ENCODE measurements around the gene CALML3. TPM values are rescaled to one million over a fixed set of nuclear protein-coding genes. Genes with fewer than 3 reads are reported as not detected.

CALML3 gene
- total RNA-seq, 1 donor from 2014 or later: not detected

- DNase-seq (ENCODE audit: low read depth in 2 of 2): no peak
Observed at GRCh38 chr10:5538892-5539651, 14.3 kb downstream of the CALML3 start.

DNA sequence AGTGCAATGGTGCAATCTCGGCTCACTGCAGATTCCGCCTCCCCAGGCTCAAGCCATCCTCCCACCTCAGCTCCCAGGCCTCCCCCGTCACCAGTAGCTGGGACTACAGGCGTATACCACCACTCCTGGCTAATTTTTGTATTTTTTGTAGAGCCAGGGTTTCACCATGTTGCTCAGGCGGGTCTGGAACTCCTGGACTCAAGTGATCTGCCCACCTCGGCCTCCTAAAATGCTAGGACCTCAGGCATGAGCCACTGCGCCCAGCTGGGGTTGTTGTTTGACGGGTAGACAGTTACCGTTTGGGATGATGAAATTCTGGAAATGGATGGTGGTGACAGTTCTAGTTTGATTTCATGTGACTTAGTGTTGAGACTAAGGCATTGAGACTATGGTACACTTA, 15.3 kb downstream of the CALML3 start:
- no peak for DNase-seq (ENCODE audit: low read depth in 2 of 2)

- no peak for DNase-seq (ENCODE audit: low read depth in 2 of 2)
Observed at GRCh38 chr10:5540891-5541290, 16.1 kb downstream of the CALML3 start.

GRCh38 chr10:5542100-5542499, 17.3 kb downstream of the CALML3 start:
- DNase-seq (ENCODE audit: low read depth in 2 of 2): no peak

GRCh38 chr10:5543623-5544022, 18.9 kb downstream of the CALML3 start:
- DNase-seq (ENCODE audit: low read depth in 2 of 2): no peak

DNA sequence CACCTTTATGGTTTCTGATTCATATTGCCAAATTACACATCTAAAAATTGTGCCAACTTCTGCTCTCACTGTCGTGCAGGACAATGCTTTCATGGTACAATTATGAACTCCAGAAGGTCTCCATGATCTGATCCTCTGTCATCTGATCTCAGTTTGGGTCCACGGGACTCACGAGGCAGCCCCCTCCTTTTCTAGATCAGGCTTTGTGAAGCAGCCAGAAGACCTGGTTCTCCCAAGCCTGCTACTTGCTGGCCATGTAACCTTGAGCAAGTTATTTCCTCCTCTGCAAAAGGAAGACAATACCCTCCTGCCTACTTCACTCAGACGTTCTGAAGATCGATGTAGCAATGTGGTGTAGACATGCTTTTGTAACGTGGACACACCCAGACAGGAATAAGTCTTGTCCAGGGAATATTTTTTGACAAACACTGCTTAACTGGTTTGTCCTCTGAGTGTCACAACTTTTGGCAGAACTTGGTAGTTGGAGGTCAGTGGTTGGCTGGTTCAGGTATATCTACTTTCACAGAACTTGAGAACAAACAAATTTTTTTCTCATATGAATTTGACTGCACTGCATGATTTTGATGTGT, 19.6 kb downstream of the CALML3 start:
- DNase-seq (ENCODE audit: low read depth in 2 of 2): no peak

DNA sequence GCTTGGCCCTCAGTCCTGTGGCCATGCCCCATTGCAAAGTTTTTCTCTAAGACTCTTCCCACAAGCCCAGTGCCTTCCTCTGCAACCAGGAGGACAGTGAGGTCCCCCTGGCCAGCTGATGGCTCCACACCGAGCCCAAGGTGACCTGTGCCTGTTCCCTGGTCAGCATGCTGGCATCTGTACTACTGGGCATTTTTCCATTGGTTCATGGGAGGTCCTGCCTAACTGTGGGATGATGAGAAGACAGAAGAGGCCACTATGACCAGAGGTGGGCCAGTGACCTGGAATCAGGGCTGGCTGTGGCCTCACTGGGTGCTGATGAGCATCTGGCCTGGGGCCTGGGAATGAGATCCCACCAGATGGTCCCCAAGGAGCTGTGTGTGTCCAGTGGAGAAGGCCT, 20.2 kb downstream of the CALML3 start:
- DNase-seq (ENCODE audit: low read depth in 2 of 2): no peak

DNA sequence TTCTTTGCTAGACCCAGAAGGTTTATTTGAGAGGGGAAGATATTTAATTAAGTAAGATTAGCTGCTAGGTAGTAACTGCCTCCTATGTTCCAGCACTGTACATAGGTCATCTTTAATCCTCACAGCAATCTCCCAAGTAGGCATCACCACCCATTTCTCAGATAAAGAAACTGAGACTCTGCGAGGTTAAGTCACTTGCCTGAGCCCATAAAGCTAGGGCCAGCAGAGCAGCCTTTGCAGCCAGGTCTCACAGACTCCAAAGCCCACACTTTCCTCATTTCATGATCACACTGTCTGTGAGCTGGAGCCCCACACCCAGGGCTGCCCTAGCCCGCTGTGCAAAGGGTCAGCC, 20.6 kb downstream of the CALML3 start:
- DNase-seq (ENCODE audit: low read depth in 2 of 2): no peak

DNA sequence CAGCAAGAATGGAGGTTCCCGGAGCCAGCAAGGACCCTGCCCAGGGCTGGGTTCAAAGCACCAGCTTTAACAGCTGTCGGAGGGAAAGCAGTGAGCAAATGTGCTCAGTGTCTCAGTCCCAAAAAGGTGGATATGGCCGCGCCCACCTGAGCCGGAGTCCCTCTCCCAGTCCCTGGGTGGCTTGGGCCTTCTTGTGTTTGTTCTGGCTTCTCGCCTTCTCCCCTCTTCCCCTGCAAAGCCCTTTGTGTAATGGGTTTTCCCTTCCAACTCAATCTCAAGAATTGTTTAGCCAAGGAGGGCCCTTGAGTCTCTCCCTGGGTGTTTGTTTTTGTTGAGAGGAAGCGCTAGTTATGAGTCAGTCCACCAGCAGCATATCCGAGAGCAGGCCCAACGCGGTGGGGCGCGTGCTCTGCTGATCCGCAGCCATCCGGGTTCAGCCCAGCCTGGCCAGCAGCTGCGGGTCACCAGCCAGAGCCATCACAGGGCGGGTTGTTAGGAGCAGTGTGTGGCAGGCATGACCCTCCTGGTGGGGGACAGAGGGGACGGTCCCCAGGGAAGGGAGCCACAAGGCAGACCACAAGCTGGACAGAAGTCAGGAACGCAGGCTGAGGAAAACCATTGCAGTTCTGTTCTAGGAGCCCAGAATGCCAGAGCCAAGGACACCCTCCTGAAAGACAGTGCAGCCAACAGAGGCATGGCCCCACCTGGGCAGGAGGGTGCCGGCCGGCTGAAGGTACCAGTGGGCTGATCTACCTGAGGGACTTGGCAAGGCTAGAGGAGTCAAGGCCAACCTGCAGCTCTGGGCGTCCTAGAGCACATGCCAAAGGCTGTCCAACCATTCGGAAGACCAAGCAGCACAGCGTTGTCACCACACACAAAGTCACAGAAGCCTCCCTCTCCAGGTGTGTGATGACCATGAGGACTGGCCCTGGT, 21.3 kb downstream of the CALML3 start:
- DNase-seq (ENCODE audit: low read depth in 2 of 2): peak; percentile 38 to 91

DNA sequence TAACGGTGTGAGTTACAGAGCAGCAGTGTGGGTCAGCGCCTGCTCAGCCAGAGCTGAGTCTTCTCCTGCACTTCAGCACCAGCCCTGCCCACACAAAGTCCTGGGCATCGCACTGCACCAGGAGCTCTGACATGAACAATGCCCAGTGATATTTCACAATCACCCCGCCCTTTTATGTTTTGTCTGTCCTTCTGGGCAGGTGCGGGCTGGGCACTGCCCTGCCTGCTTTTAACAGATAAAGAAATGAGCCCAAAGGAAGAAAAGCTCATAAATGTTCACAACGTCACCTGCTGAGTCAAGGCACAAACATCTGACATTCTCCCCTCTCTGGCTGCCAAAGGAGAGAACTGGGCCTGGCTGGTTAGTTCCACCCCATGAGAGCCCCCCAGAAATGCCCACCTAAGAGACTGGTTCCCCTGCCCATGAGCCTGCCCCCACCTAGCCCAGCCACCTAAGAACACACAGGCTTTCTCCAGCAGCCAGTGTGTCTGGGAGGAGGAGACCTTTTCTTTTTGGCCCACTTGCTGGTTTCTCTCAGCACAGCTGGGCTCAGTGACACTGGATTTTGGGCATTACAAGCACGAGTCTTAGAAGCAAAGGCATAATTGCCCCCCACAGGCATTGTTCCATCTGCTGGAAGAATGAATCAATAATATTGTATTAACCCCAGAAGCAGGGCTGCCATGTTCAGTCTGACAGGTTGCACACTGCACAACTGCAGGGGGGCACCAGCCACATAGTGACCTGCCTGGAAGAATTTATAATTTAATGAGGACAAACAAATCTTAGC, 22.3 kb downstream of the CALML3 start:
- peak in 1 of 2 donors; percentile 54 for DNase-seq (ENCODE audit: low read depth in 2 of 2)

DNA sequence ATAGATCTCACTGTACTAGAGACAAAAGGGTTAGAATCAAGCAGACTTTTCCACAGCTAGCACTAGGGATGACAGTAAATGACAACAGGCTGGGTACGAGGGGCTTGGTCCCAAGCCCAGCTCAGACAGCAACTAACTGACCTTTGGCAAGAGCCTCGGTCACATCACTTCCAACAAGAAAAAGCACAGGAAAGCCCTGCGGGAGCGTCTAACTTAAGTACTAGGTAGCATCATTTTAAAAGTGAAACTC, 22.8 kb downstream of the CALML3 start:
- DNase-seq (ENCODE audit: low read depth in 2 of 2): no peak

- DNase-seq (ENCODE audit: low read depth in 2 of 2): no peak
Observed at GRCh38 chr10:5547931-5548660, 23.3 kb downstream of the CALML3 start.

DNA sequence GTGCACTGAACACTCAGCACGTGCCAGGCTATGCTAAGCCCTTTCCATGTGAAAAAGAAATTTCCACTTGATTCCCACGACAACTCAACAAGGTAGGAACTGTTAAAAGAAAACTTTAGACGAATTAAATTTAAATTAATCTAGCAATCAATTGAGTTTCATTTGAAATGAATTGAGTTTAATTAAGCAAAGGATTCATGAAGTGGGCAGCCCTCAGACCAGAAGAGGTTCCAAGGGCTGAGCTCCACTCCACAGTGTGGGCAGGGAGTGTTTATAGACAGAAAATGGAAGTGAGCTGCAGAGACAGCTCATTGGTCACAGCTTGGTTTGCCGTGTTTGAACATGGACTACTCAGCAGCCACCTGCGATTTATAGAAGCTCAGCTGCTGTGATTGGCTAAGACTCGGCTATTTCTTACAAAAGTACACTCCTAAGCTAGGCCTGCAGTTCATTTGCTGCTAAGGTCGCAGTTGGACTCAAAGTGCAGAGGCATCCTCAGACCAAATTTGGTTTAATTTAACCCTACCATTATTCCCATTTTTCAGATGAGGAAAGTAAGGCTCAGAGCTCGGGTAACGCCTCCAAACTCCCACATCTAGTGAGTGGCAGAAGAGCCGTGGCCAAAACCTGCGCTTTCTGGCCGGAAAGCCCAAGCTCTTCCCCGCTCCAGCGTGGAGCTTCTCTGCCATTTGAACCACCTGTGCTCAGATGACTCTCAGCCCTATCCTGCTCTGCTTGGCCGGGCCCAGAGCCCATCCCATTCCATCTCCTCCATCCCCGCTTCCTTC, 24.9 kb downstream of the CALML3 start:
- no peak for DNase-seq (ENCODE audit: low read depth in 2 of 2)

DNA sequence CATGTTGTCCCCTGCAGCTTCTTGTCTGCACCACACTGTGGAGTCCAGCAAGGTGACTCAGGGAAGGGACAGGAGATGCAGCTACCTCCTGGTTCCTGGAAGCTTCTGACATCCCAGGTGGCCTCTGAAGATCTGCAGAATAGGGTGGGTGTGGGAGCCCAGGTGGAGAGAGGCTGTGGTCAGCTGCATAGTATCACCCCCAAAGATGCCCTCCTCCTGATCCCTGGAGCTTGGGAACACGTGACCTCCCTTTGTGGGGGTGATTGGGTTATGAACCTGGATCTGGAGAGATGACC, 25.4 kb downstream of the CALML3 start:
- DNase-seq (ENCODE audit: low read depth in 2 of 2): no peak

DNA sequence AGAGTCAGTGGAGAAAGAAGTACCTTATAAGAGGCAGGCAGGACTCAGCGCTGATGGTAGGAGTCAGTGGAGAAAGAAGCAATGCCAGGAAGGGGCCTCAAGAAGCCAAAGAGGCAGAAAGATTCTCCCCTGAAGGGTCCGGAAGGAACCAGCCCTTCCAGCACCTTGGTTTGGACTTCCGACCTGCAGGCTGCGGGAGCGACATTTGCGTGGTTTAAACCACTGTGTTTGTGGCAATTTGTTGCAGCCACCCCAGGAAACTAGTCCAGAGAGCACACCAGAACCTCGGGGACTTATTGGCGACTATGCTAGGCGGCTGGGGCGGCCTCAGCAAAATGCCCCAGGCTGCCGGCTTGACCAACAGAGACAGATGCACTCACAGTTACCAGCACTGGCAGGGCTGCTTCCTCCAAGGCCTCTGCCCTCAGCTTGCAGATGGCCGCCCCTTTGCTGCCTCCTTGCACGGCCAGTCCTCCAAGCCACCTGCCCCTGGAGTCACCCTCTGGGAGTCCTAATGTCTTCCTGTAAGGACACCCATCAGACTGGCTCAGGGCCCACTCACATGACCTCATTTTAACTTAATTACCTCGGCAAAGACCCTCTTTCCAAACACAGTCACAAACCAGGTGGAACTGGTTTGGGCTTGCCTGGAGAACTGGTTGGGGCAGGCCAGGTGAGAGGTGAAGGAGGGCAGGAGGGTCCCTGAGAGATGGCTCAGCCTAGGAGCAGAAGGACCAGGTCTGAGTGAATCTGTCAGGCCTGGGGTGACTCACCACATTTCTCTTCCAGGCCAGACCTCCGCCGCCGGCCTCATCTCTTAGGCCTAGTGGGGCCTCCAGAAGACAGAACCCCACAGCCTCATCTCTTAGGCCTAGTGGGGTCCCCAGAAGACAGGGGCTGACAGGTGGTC, 26.1 kb downstream of the CALML3 start:
- DNase-seq (ENCODE audit: low read depth in 2 of 2): no peak

GRCh38 chr10:5551531-5552375, 27.0 kb downstream of the CALML3 start:
- no peak for DNase-seq (ENCODE audit: low read depth in 2 of 2)

DNA sequence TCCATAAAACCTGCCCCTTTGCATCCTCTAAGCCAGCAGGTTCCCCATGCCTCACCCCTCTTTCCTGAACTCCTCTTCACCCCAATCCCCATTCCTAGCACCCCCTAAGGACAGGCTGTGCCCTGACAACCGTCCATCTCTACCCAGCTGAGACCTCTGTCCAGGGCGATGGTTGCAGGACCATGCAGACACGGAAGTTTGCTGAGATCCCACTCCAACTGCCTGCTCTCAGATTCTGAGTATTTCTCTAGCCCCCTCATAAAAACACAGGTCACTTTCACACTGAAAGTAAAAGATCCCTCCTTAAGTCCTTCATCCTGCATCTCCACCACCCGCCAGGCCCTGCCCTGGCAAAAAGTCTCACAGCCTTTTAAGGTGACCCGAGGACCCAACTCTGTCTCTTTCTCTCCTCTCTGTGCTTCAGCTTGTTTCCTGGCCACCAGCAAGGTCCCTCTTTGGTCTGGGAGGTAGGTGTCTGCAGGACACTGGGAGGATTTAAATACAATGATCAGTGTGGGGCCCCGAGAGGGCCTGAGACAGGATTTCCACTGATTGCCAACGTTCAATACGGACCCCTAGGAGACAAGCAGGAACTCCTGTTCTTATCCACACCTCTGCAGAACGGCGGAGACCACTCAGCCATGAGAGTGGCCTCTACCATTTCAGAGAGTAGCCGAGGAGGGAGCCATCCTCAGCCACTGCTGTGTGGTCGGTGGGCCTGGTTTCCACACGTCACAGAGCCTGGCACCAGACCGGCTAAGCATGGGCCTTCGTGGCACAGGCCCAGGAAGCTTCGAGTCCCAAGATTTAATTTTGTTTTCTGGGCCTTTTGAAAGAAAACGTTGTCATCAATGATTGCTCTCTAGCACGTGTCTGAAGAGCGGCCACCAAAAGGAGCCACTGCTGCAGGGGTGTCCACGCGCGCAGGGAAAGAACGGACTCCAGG, 27.9 kb downstream of the CALML3 start:
- DNase-seq (ENCODE audit: low read depth in 2 of 2): no peak
